ENCODE data around the gene MNT.

The MNT gene

DNA sequence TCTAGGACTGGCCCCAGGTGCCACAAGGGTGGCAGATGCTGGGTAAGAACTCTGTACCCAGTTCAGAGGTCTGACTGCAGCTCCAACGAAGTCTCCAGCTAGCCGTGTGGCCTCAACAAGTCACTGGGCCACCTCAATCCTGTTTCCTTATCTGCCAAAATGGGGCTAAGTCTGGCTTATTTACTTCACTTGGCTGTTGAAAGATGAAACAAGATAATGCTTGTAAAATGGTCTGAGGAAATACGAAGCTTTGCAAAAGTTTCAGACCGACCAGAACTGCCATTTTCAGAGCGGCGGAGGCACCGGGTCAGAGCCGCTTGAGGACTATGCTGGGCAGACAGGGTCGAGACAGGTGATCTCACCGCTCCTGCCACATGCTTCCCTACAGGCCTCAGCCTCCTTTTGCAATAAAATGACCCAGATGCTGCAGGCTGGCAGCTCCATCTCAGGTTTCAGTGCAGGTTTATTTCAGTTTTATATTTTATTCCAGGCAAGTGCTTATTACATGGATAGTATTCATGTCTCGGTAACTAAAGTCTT is 17.2 kb downstream of the MNT start:
- Histone ChIP-seq H2BK12ac (ENCODE audit: low read length) (no peak overlapping the region), H3K4me2 (ENCODE audit: insufficient read depth, low read length, poor library complexity, severe bottlenecking) (no peak overlapping the region), H3K18ac (ENCODE audit: low read length) (no peak overlapping the region), H3K27me3 (ENCODE audit: control insufficient read depth in 3 of 3, insufficient read depth in 3 of 3, low read depth in 1 of 3, low read length in 3 of 3) (no peaks in the 10 kb centered on the region), H3K23ac (ENCODE audit: low read depth, low read length, poor library complexity) (no peak overlapping the region), H2AFZ (ENCODE audit: low read length) (no peak overlapping the region), H4K8ac (ENCODE audit: low read depth, low read length) (no peak overlapping the region), H3K9ac (ENCODE audit: low read depth, low read length, poor library complexity) (peak overlapping the region; percentile 67), H2BK15ac (ENCODE audit: low read length) (no peak overlapping the region), H2BK120ac (ENCODE audit: low read depth, low read length) (no peak overlapping the region), H3K4me1 (ENCODE audit: control insufficient read depth in 2 of 2, insufficient read depth in 1 of 2, low read depth in 1 of 2, low read length in 2 of 2) (peaks cover 22 to 31% of the 10 kb centered on the region in 2 donors), H3K36me3 (replicated peaks in 1 of 2; ENCODE audit: control insufficient read depth in 2 of 2, insufficient read depth in 2 of 2, low read length in 2 of 2) (peaks cover 20 to 63% of the 10 kb centered on the region in 2 donors), H3K9me3 (replicated peaks in 1 of 2; ENCODE audit: control insufficient read depth in 2 of 2, insufficient read depth in 1 of 2, low read depth in 1 of 2, low read length in 2 of 2) (no peaks in the 10 kb centered on the region), H4K91ac (ENCODE audit: low read depth, low read length, poor library complexity) (no peak overlapping the region), H3K4ac (ENCODE audit: low read length) (no peak overlapping the region), H2BK5ac (ENCODE audit: low read length) (peak overlapping the region; percentile 45), H3K4me3 (ENCODE audit: low read length in 2 of 2) (no peak overlapping the region), H2AK5ac (ENCODE audit: low read depth, low read length) (peak overlapping the region; percentile 37), H3K79me1 (ENCODE audit: low read depth, low read length) (peaks cover 6% of the 10 kb centered on the region), H3K14ac (ENCODE audit: low read length) (no peak overlapping the region), H3K27ac (replicated peaks; ENCODE audit: low read length) (no peak overlapping the region)
- DNase-seq (ENCODE audit: low spot score), result no peak
- WGBS, 2 donors (ENCODE audit: extremely low coverage in 2 of 2, insufficient read length in 2 of 2, insufficient replicate concordance in 1 of 2), result no CpG with 5 or more reads among the region's 11 CpGs

DNA sequence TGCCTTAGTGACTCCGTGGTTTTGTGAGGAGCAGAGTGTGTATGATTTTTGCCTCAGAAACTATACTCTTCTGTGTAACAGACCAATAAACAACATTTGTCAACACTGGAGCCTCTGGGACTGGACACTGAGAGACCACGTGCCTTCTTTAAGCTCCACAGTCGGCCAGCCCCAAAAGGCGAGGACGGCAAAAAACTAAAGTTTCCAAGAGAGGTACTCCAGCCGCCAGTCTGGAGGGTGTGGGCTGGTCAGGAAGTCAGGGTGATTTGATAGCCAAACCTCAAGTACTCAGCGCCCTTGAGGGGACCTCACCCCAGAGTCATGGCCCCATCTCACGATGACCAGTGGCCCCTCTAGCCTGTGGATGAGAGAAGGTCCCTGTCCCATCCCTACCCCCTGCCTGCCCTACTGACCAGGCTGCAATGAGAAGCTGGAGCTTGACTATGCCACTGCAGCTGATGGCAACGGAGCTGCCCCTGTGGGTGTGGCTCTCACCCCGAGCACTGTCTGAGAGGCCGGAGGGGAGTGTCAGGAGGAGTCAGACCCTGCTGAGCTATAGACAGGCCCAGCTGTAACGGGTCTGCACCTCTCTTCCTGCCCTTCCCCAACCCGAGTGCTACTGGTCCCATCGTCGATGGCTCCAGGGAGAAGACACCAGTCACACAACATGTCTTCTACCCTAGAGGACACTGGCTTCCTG is 19.8 kb downstream of the MNT start:
- H3K4ac ChIP-seq (ENCODE audit: low read length), result no peak overlapping the region
- peak overlapping the region; percentile 59 for H2BK5ac ChIP-seq (ENCODE audit: low read length)
- H3K9me3 ChIP-seq (replicated peaks in 1 of 2; ENCODE audit: control insufficient read depth in 2 of 2, insufficient read depth in 1 of 2, low read depth in 1 of 2, low read length in 2 of 2), result peaks cover 0 to 1% of the 10 kb centered on the region in 2 donors
- H4K91ac ChIP-seq (ENCODE audit: low read depth, low read length, poor library complexity), result no peak overlapping the region
- H4K8ac ChIP-seq (ENCODE audit: low read depth, low read length), result no peak overlapping the region
- H3K23ac ChIP-seq (ENCODE audit: low read depth, low read length, poor library complexity), result peak overlapping the region; percentile 37
- peak overlapping the region in 1 of 2 donors; percentile 37 for H3K4me3 ChIP-seq (ENCODE audit: low read length in 2 of 2)
- no peak for DNase-seq (ENCODE audit: low spot score)
- H3K4me1 ChIP-seq (ENCODE audit: control insufficient read depth in 2 of 2, insufficient read depth in 1 of 2, low read depth in 1 of 2, low read length in 2 of 2), result peaks cover 21 to 29% of the 10 kb centered on the region in 2 donors
- H3K18ac ChIP-seq (ENCODE audit: low read length), result no peak overlapping the region
- WGBS, 2 donors (ENCODE audit: extremely low coverage in 2 of 2, insufficient read length in 2 of 2, insufficient replicate concordance in 1 of 2), result no CpG with 5 or more reads among the region's 15 CpGs
- no peak overlapping the region for H2BK120ac ChIP-seq (ENCODE audit: low read depth, low read length)
- no peak overlapping the region for H2AFZ ChIP-seq (ENCODE audit: low read length)
- H2AK5ac ChIP-seq (ENCODE audit: low read depth, low read length), result no peak overlapping the region
- peaks cover 30 to 62% of the 10 kb centered on the region in 2 donors for H3K36me3 ChIP-seq (replicated peaks in 1 of 2; ENCODE audit: control insufficient read depth in 2 of 2, insufficient read depth in 2 of 2, low read length in 2 of 2)
- no peak overlapping the region for H3K27ac ChIP-seq (replicated peaks; ENCODE audit: low read length)
- H3K27me3 ChIP-seq (ENCODE audit: control insufficient read depth in 3 of 3, insufficient read depth in 3 of 3, low read depth in 1 of 3, low read length in 3 of 3), result no peaks in the 10 kb centered on the region
- no peak overlapping the region for H2BK12ac ChIP-seq (ENCODE audit: low read length)
- H3K9ac ChIP-seq (ENCODE audit: low read depth, low read length, poor library complexity), result no peak overlapping the region
- H3K14ac ChIP-seq (ENCODE audit: low read length), result no peak overlapping the region
- no peak overlapping the region for H3K4me2 ChIP-seq (ENCODE audit: insufficient read depth, low read length, poor library complexity, severe bottlenecking)
- peaks cover 4% of the 10 kb centered on the region for H3K79me1 ChIP-seq (ENCODE audit: low read depth, low read length)
- no peak overlapping the region for H2BK15ac ChIP-seq (ENCODE audit: low read length)

DNA sequence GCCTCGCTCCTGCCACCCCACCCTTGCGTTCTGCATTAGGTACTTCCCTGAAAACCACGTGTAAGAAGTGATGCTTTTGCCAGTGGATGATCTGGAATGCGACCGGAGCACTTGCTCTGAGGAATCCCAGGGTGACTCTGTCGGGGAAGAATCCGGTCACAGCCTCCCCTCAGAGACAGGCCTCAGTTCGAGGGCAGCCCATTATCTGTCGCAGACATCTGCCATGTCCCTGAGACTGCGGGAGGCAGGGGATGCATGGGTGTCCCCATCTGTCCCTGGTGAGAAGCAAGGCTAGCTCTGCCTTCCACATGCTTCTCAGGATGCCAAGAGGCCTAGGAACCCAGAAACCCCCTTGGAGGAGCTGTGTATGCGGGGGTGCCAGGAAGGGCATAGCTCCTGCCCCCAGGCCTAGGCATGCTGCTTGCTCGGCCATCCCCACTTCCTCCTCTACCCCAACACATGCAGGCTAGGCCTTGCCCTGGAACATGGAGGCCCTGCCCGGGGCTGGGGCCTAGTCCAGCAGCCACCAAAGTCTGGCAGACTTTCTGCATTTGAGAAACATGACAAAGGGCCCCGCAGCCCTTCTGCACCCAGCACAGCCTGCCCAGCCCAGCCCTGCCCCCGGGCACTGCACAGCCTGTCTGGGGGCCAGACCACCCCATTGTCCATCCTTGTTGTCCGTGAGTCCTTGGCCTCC is 20.5 kb downstream of the MNT start:
- H3K4me3 ChIP-seq (ENCODE audit: low read length in 2 of 2), result no peak overlapping the region
- no peak for DNase-seq (ENCODE audit: low spot score)
- H3K36me3 ChIP-seq (replicated peaks in 1 of 2; ENCODE audit: control insufficient read depth in 2 of 2, insufficient read depth in 2 of 2, low read length in 2 of 2), result peaks cover 37 to 66% of the 10 kb centered on the region in 2 donors
- H3K14ac ChIP-seq (ENCODE audit: low read length), result no peak overlapping the region
- no peak overlapping the region for H2AK5ac ChIP-seq (ENCODE audit: low read depth, low read length)
- H4K8ac ChIP-seq (ENCODE audit: low read depth, low read length), result no peak overlapping the region
- H2BK15ac ChIP-seq (ENCODE audit: low read length), result no peak overlapping the region
- no peak overlapping the region for H2BK12ac ChIP-seq (ENCODE audit: low read length)
- H4K91ac ChIP-seq (ENCODE audit: low read depth, low read length, poor library complexity), result no peak overlapping the region
- peaks cover 0 to 1% of the 10 kb centered on the region in 2 donors for H3K9me3 ChIP-seq (replicated peaks in 1 of 2; ENCODE audit: control insufficient read depth in 2 of 2, insufficient read depth in 1 of 2, low read depth in 1 of 2, low read length in 2 of 2)
- H3K23ac ChIP-seq (ENCODE audit: low read depth, low read length, poor library complexity), result no peak overlapping the region
- H3K9ac ChIP-seq (ENCODE audit: low read depth, low read length, poor library complexity), result no peak overlapping the region
- peak overlapping the region; percentile 31 for H3K18ac ChIP-seq (ENCODE audit: low read length)
- H2AFZ ChIP-seq (ENCODE audit: low read length), result no peak overlapping the region
- no CpG with 5 or more reads among the region's 16 CpGs for WGBS, 2 donors (ENCODE audit: extremely low coverage in 2 of 2, insufficient read length in 2 of 2, insufficient replicate concordance in 1 of 2)
- no peak overlapping the region for H3K4me2 ChIP-seq (ENCODE audit: insufficient read depth, low read length, poor library complexity, severe bottlenecking)
- H3K79me1 ChIP-seq (ENCODE audit: low read depth, low read length), result peaks cover 4% of the 10 kb centered on the region
- H3K4me1 ChIP-seq (ENCODE audit: control insufficient read depth in 2 of 2, insufficient read depth in 1 of 2, low read depth in 1 of 2, low read length in 2 of 2), result peaks cover 16 to 21% of the 10 kb centered on the region in 2 donors
- no peak overlapping the region for H3K4ac ChIP-seq (ENCODE audit: low read length)
- no peak overlapping the region for H2BK120ac ChIP-seq (ENCODE audit: low read depth, low read length)
- peak overlapping the region; percentile 11 for H2BK5ac ChIP-seq (ENCODE audit: low read length)
- no peak overlapping the region for H3K27ac ChIP-seq (replicated peaks; ENCODE audit: low read length)
- H3K27me3 ChIP-seq (ENCODE audit: control insufficient read depth in 3 of 3, insufficient read depth in 3 of 3, low read depth in 1 of 3, low read length in 3 of 3), result no peaks in the 10 kb centered on the region

All from neuronal stem cell (in vitro differentiated cells).